OCI-LY7 (cell line): Measurements from ENCODE around the gene PSTK.

Experiments used
- CTCF ChIP-seq: fragments of 200-600 bp; sonication (generic); conservative IDR thresholded peaks from 2 replicates; pipeline ENCODE4 v1.5.1; 2014; ENCODE audit warnings: mild to moderate bottlenecking, antibody characterized with exemption, low read length, moderate library complexity, mixed read lengths
- EZH2phosphoT487 ChIP-seq: fragments of 200-600 bp; sonication (generic); IDR thresholded peaks from 2 replicates; pipeline ENCODE4 v1.6.1; 2018; ENCODE audit warnings: low read depth, borderline replicate concordance, mild to moderate bottlenecking, mixed run types, antibody characterized with exemption, low read length, moderate library complexity, mixed read lengths

- TF ChIP-seq CTCF = no peak
- TF ChIP-seq EZH2phosphoT487 = no peak
These were observed 10.1 kb downstream of the PSTK start for GRCh38 chr10:122990278-122990677.
